Measurements from ENCODE around the gene LGALSL. TPM values are rescaled to one million over a fixed set of nuclear protein-coding genes. Genes with fewer than 3 reads are reported as not detected.

The LGALSL gene
- total and polyA plus RNA-seq, 9 of the 15 experiments (the other 6 are each of a cell fraction or from before 2014, with no cell fraction given): 0.04 to 0.29 (median 0.14) TPM; not detected in 3

GRCh38 chr2:64448041-64448426 lies 5.9 kb upstream of the LGALSL start:
- intact Hi-C loops (cut with micrococcal nuclease) (no loop called here), in situ Hi-C loops (cut with MboI) (no loop called here)
- CTCF ChIA-PET (ENCODE audit: low intra/inter-chr PET ratio): interaction anchor here (0.7 kb wide), 1 partner anchor 1616 kb away, joined by 3 read pairs; no protein-coding TSS in a partner anchor

More at GRCh38 chr2:64448041-64448426, 5.9 kb upstream of the LGALSL start:
- Histone ChIP-seq H2AFZ (ENCODE audit: low read depth, low read length) (no peak overlapping the region), H3K27ac (ENCODE audit: extremely low read depth, low read depth, low read length) (no peak overlapping the region), H3K4me3 (no peak overlapping the region), H3K79me2 (ENCODE audit: control insufficient read depth, insufficient read depth, low read length) (no peaks in the 10 kb centered on the region), H3K27me3 (ENCODE audit: control insufficient read depth in 2 of 2, insufficient read depth in 2 of 2, low read length in 2 of 2) (peaks cover 0 to 13% of the 10 kb centered on the region in 2 experiments; a peak in 2 of 5 replicates), H4K20me1 (replicated peaks; ENCODE audit: control insufficient read depth, insufficient read depth, low read length) (no peaks in the 10 kb centered on the region), H3K9me1 (ENCODE audit: control insufficient read depth, insufficient read depth, low read length) (no peaks in the 10 kb centered on the region), H3K9me3 (replicated peaks; ENCODE audit: control insufficient read depth, insufficient read depth, low read depth, low read length) (no peaks in the 10 kb centered on the region), H3K4me1 (replicated peaks in 1 of 2; ENCODE audit: control insufficient read depth in 2 of 2, insufficient read depth in 2 of 2, low read length in 2 of 2) (no peaks in the 10 kb centered on the region), H3K9ac (ENCODE audit: insufficient read depth in 1 of 2, low read depth in 2 of 2, low read length in 2 of 2) (no peak overlapping the region), H3K36me3 (ENCODE audit: control insufficient read depth, insufficient read depth, low read length) (no peaks in the 10 kb centered on the region), H3K4me2 (ENCODE audit: insufficient read depth, low read length) (no peak overlapping the region)
- FAIRE-seq: no peak
- 3% methylated on average over 7 of the region's 7 CpGs for WGBS (ENCODE audit: insufficient coverage, low coverage, missing lambda C conversion rate)
- ATAC-seq: no peak
- POLR2A ChIA-PET: interaction anchor here (1.0 to 1.5 kb wide), 2 partner anchors 8 to 12 kb away, joined by 3 to 4 read pairs; no protein-coding TSS in a partner anchor
- TF ChIP-seq CEBPB (tag; IDR thresholded peaks at IDR 0.05): no peak
- no peak for TF ChIP-seq ZNF398 (CRISPR knock-in tag; IDR thresholded peaks at IDR 0.05)
- TF ChIP-seq CEBPZ (IDR thresholded peaks at IDR 0.05; ENCODE audit: borderline replicate concordance, low read depth, low read length): no peak
- no peak for TF ChIP-seq TFE3 (CRISPR knock-in tag; IDR thresholded peaks at IDR 0.05)
- TF ChIP-seq PHF8 (IDR thresholded peaks at IDR 0.05; ENCODE audit: borderline replicate concordance, low read length): no peak
- DNase-seq (ENCODE audit: extremely low read depth in 1 of 4, low spot score in 3 of 4): no peak
- BruUV-seq (replicated peaks): no TSS peak

All from K562 (cell line).